ENCODE data around the gene BCL7A. TPM values are rescaled to one million over a fixed set of nuclear protein-coding genes. Genes with fewer than 3 reads are reported as not detected.

The BCL7A gene
- total RNA-seq, 1 experiment from 2014 or later, result 18.2 TPM

GRCh38 chr12:122067548-122067947, 45.9 kb downstream of the BCL7A start:
- no peaks in the 10 kb centered on the region for H3K9me3 Mint-ChIP-seq
- Histone ChIP-seq H3K18ac (ENCODE audit: insufficient read length, low read depth, low read length) (no peak overlapping the region), H3K56ac (ENCODE audit: insufficient read length, low read depth, low read length) (no peak overlapping the region), H3K79me1 (ENCODE audit: insufficient read depth, low read depth, low read length, poor library complexity, severe bottlenecking) (no peaks in the 10 kb centered on the region), H3K4me1 (ENCODE audit: insufficient read depth, low read length) (no peaks in the 10 kb centered on the region; the same call in 1 of the 2 replicates), H2BK15ac (ENCODE audit: low read depth, low read length) (no peak overlapping the region), H2BK12ac (ENCODE audit: insufficient read length, low read depth, low read length) (no peak overlapping the region), H3K4ac (ENCODE audit: low read depth, low read length) (no peak overlapping the region), H3K9ac (ENCODE audit: extremely low read depth, insufficient read length, low read length) (no peak overlapping the region), H3K23me2 (ENCODE audit: insufficient read length, low read depth, low read length, poor library complexity, severe bottlenecking) (peaks cover 8% of the 10 kb centered on the region), H4K91ac (ENCODE audit: insufficient read length, low read depth, low read length) (no peak overlapping the region), H3K23ac (ENCODE audit: insufficient read length, low read depth, low read length) (no peak overlapping the region), H3K9me3 (ENCODE audit: control insufficient read depth, low read depth, low read length) (no peaks in the 10 kb centered on the region), H3K14ac (ENCODE audit: insufficient read depth, low read length) (no peak overlapping the region), H2BK5ac (ENCODE audit: insufficient read length, low read length) (no peak overlapping the region), H2AFZ (ENCODE audit: low read length) (no peak overlapping the region), H3T11ph (ENCODE audit: low read length) (no peak overlapping the region), H2AK5ac (ENCODE audit: insufficient read length, low read length) (no peak overlapping the region), H4K20me1 (ENCODE audit: control insufficient read depth, insufficient read depth, insufficient read length) (no peaks in the 10 kb centered on the region), H2BK120ac (ENCODE audit: low read depth, low read length, poor library complexity, severe bottlenecking) (no peak overlapping the region), H3K27ac (ENCODE audit: insufficient read length, low read depth, low read length) (no peak overlapping the region), H3K79me2 (ENCODE audit: insufficient read depth, low read length) (no peaks in the 10 kb centered on the region), H3K27me3 (ENCODE audit: insufficient read depth, low read length) (no peaks in the 10 kb centered on the region), H4K8ac (replicated peaks; ENCODE audit: insufficient read length, low read depth, low read length) (no peak overlapping the region), H3K4me2 (ENCODE audit: insufficient read depth, insufficient read length, low read length) (no peak overlapping the region), H2BK20ac (ENCODE audit: low read depth, low read length, poor library complexity, severe bottlenecking) (no peak overlapping the region), H4K5ac (ENCODE audit: insufficient read length, low read depth, low read length) (no peak overlapping the region)
- no peak for DNase-seq
- no CpG with 5 or more reads among the region's 5 CpGs for WGBS (ENCODE audit: extremely low coverage, insufficient read length, low lambda C conversion rate)
- H3K4me1 Mint-ChIP-seq, result peaks cover 32% of the 10 kb centered on the region in 2 experiments
- no peak overlapping the region for H3K4me3 Mint-ChIP-seq
- H3K27me3 Mint-ChIP-seq (ENCODE audit: low read depth), result no peaks in the 10 kb centered on the region
- TF ChIP-seq CTCF (conservative IDR thresholded peaks at IDR 0.05), result no peak
- H3K27ac Mint-ChIP-seq, result peak overlapping the region in 1 of 3 experiments; percentile 68; a peak in 1 of 7 replicates
- peaks cover 14 to 23% (median 16%) of the 10 kb centered on the region in 3 experiments; a peak in 6 of 7 replicates for H3K36me3 Mint-ChIP-seq (ENCODE audit: insufficient read depth in 1 of 3, low read depth in 3 of 3)

Measured in H9 (cell line).